Measurements from ENCODE around the gene ANKRD24. TPM values are rescaled to one million over a fixed set of nuclear protein-coding genes. Genes with fewer than 3 reads are reported as not detected.

The ANKRD24 gene
- total RNA-seq, 1 experiment from 2014 or later: 1.2 TPM

- no peak for DNase-seq (ENCODE audit: unreplicated experiment)
- H3K9me3 Mint-ChIP-seq (ENCODE audit: unreplicated experiment): no peaks in the 10 kb centered on the region
- H3K36me3 Mint-ChIP-seq (ENCODE audit: insufficient read depth, unreplicated experiment): no peaks in the 10 kb centered on the region
- intact Hi-C loops (cut with micrococcal nuclease): loop anchor here (1.0 to 2.0 kb wide), 2 partner anchors 45 to 199 kb away; no protein-coding TSS in a partner anchor
- TF ChIP-seq CTCF (IDR thresholded peaks at IDR 0.05; ENCODE audit: unreplicated experiment): no peak
- ChIA-PET POLR2A (no interaction called here), CTCF (no interaction called here)
- no peak overlapping the region for H3K4me3 Mint-ChIP-seq (ENCODE audit: unreplicated experiment)
- H3K27me3 Mint-ChIP-seq (ENCODE audit: insufficient read depth, unreplicated experiment): no peaks in the 10 kb centered on the region
- no TSS peak for BruUV-seq (replicated peaks)
- peaks cover 18% of the 10 kb centered on the region for H3K4me1 Mint-ChIP-seq (ENCODE audit: insufficient read depth, unreplicated experiment)
- H3K27ac Mint-ChIP-seq (ENCODE audit: low read depth, unreplicated experiment): no peak overlapping the region
Measured at GRCh38 chr19:4185413-4186086, 3.1 kb downstream of the ANKRD24 start.

GRCh38 chr19:4186087-4186993 lies 3.9 kb downstream of the ANKRD24 start:
- ChIA-PET CTCF (interaction anchor here (0.6 to 1.0 kb wide), 3 partner anchors 20 to 136 kb away, joined by 3 to 4 read pairs (median 3); no protein-coding TSS in a partner anchor), POLR2A (interaction anchor here (0.6 to 0.7 kb wide), 2 partner anchors 520 to 541 kb away, joined by 3 read pairs; no protein-coding TSS in a partner anchor)
- H3K9me3 Mint-ChIP-seq (ENCODE audit: unreplicated experiment): no peaks in the 10 kb centered on the region
- peak; percentile 67 for TF ChIP-seq CTCF (IDR thresholded peaks at IDR 0.05; ENCODE audit: unreplicated experiment)
- no peaks in the 10 kb centered on the region for H3K27me3 Mint-ChIP-seq (ENCODE audit: insufficient read depth, unreplicated experiment)
- H3K4me1 Mint-ChIP-seq (ENCODE audit: insufficient read depth, unreplicated experiment): peaks cover 13% of the 10 kb centered on the region
- peak; percentile 86 for DNase-seq (ENCODE audit: unreplicated experiment)
- no peak overlapping the region for H3K27ac Mint-ChIP-seq (ENCODE audit: low read depth, unreplicated experiment)
- intact Hi-C loops (cut with micrococcal nuclease): loop anchor here (1.0 to 2.0 kb wide), 2 partner anchors 46 to 200 kb away; no protein-coding TSS in a partner anchor
- H3K36me3 Mint-ChIP-seq (ENCODE audit: insufficient read depth, unreplicated experiment): no peaks in the 10 kb centered on the region
- BruUV-seq (replicated peaks): no TSS peak
- no peak overlapping the region for H3K4me3 Mint-ChIP-seq (ENCODE audit: unreplicated experiment)

- no TSS peak for BruUV-seq (replicated peaks)
- H3K4me1 Mint-ChIP-seq (ENCODE audit: insufficient read depth, unreplicated experiment): peaks cover 12% of the 10 kb centered on the region
- CTCF ChIA-PET: interaction anchor here (0.6 to 1.1 kb wide), 6 partner anchors 14 to 106 kb away, joined by 3 to 4 read pairs (median 4); no protein-coding TSS in a partner anchor
- no peak overlapping the region for H3K27ac Mint-ChIP-seq (ENCODE audit: low read depth, unreplicated experiment)
- TF ChIP-seq CTCF (IDR thresholded peaks at IDR 0.05; ENCODE audit: unreplicated experiment): no peak
- intact Hi-C loops (cut with micrococcal nuclease): loop anchor here (2.0 kb wide), 1 partner anchor 47 kb away; no protein-coding TSS in a partner anchor
- no peak overlapping the region for H3K4me3 Mint-ChIP-seq (ENCODE audit: unreplicated experiment)
- H3K9me3 Mint-ChIP-seq (ENCODE audit: unreplicated experiment): no peaks in the 10 kb centered on the region
- no peaks in the 10 kb centered on the region for H3K27me3 Mint-ChIP-seq (ENCODE audit: insufficient read depth, unreplicated experiment)
- no peak for DNase-seq (ENCODE audit: unreplicated experiment)
- H3K36me3 Mint-ChIP-seq (ENCODE audit: insufficient read depth, unreplicated experiment): no peaks in the 10 kb centered on the region
- POLR2A ChIA-PET: no interaction called here
Measured at GRCh38 chr19:4187313-4188122, 5.0 kb downstream of the ANKRD24 start.

Measured in MCF 10A (cell line).